Central memory CD8-positive, alpha-beta T cell (primary cell): Measurements from ENCODE around the gene LMAN1L.
"Not testable (repeated sequence)": the region's sequence is repeated elsewhere in the genome, so short reads cannot be mapped to it uniquely, and the experiment has no call there.

Source experiments
- ATAC-seq: fragments of 150-1000 bp; cut with Tn5 transposase; replicated peaks from 2 replicates; pipeline ENCODE4 v1.10.0; 2022; ENCODE audit warnings: mild to moderate bottlenecking, moderate FRiP score, moderate number of reproducible peaks; ENCODE audit not compliant: poor library complexity, severe bottlenecking; ENCODE audit errors: extremely low read depth
- DNase-seq, 2 donors: peaks; one replicate each; pipeline ENCODE4 v3.0.0; 2021; ENCODE audit warnings: low spot score in 2 of 2
- H3K27ac Mint-ChIP-seq: one replicate; pipeline ENCODE4 v1.8.0; 2022; ENCODE audit warnings: low read depth, mild to moderate bottlenecking, moderate library complexity, mixed read lengths
- H3K27me3 Mint-ChIP-seq: one replicate; pipeline ENCODE4 v1.8.0; 2022; ENCODE audit warnings: mixed read lengths
- H3K36me3 Mint-ChIP-seq: one replicate; pipeline ENCODE4 v1.8.0; 2022; ENCODE audit warnings: mild to moderate bottlenecking, moderate library complexity, mixed read lengths; ENCODE audit not compliant: insufficient read depth
- H3K4me1 Mint-ChIP-seq: one replicate; pipeline ENCODE4 v1.8.0; 2022; ENCODE audit warnings: mixed read lengths
- H3K4me3 Mint-ChIP-seq: one replicate; pipeline ENCODE4 v1.8.0; 2022; ENCODE audit warnings: mild to moderate bottlenecking, moderate library complexity, mixed read lengths
- H3K9me3 Mint-ChIP-seq: one replicate; pipeline ENCODE4 v1.8.0; 2022; ENCODE audit warnings: mixed read lengths

LMAN1L gene

GRCh38 chr15:74784426-74785193, 28.0 kb upstream of the LMAN1L start:
- Mint-ChIP-seq H3K27ac (peak overlapping the region; percentile 93), H3K4me1 (peaks cover 84% of the 10 kb centered on the region), H3K27me3 (no peaks in the 10 kb centered on the region), H3K4me3 (peak overlapping the region; percentile 79), H3K36me3 (peaks cover 53% of the 10 kb centered on the region), H3K9me3 (no peaks in the 10 kb centered on the region)
- DNase-seq = no peak
- no peak for ATAC-seq

- DNase-seq (no peak), ATAC-seq (no peak)
- Mint-ChIP-seq H3K4me3 (peak overlapping the region; percentile 79), H3K27ac (peak overlapping the region; percentile 93), H3K9me3 (no peaks in the 10 kb centered on the region), H3K36me3 (peaks cover 55% of the 10 kb centered on the region), H3K4me1 (peaks cover 81% of the 10 kb centered on the region), H3K27me3 (no peaks in the 10 kb centered on the region)
These were observed 27.2 kb upstream of the LMAN1L start for GRCh38 chr15:74785194-74786032.

GRCh38 chr15:74786081-74786480, 26.6 kb upstream of the LMAN1L start:
- H3K27me3 Mint-ChIP-seq = not testable (repeated sequence)

GRCh38 chr15:74786551-74787165, 26.0 kb upstream of the LMAN1L start:
- Mint-ChIP-seq H3K4me3 (peak overlapping the region; percentile 79), H3K9me3 (no peaks in the 10 kb centered on the region), H3K27me3 (no peaks in the 10 kb centered on the region), H3K36me3 (peaks cover 51% of the 10 kb centered on the region), H3K4me1 (peaks cover 81% of the 10 kb centered on the region), H3K27ac (peak overlapping the region; percentile 93)
- no peak for ATAC-seq
- DNase-seq = no peak

More at GRCh38 chr15:74786081-74786480, 26.6 kb upstream of the LMAN1L start:
- H3K36me3 Mint-ChIP-seq = peaks cover 55% of the 10 kb centered on the region
- not testable (repeated sequence) for H3K9me3 Mint-ChIP-seq, DNase-seq, ATAC-seq
- peak overlapping the region; percentile 79 for H3K4me3 Mint-ChIP-seq
- peak overlapping the region; percentile 93 for H3K27ac Mint-ChIP-seq
- peaks cover 81% of the 10 kb centered on the region for H3K4me1 Mint-ChIP-seq

- Mint-ChIP-seq H3K4me1 (peaks cover 88% of the 10 kb centered on the region), H3K27me3 (no peaks in the 10 kb centered on the region), H3K9me3 (no peaks in the 10 kb centered on the region), H3K4me3 (peak overlapping the region; percentile 79), H3K27ac (peak overlapping the region; percentile 93), H3K36me3 (peaks cover 53% of the 10 kb centered on the region)
- DNase-seq = peak; percentile 78 to 91
- peak; percentile 79 for ATAC-seq
These were observed 25.2 kb upstream of the LMAN1L start for GRCh38 chr15:74787251-74788041.

GRCh38 chr15:74788042-74788682, 24.5 kb upstream of the LMAN1L start:
- peak overlapping the region; percentile 93 for H3K27ac Mint-ChIP-seq
- H3K4me3 Mint-ChIP-seq = peak overlapping the region; percentile 79
- H3K27me3 Mint-ChIP-seq = no peaks in the 10 kb centered on the region
- no peaks in the 10 kb centered on the region for H3K9me3 Mint-ChIP-seq
- peaks cover 47% of the 10 kb centered on the region for H3K36me3 Mint-ChIP-seq
- peaks cover 89% of the 10 kb centered on the region for H3K4me1 Mint-ChIP-seq
- no peak for ATAC-seq
- DNase-seq = no peak

- peak; percentile 28 to 55 for DNase-seq
- Mint-ChIP-seq H3K36me3 (peaks cover 44% of the 10 kb centered on the region), H3K27ac (peak overlapping the region; percentile 93), H3K4me3 (peak overlapping the region; percentile 79), H3K4me1 (peaks cover 83% of the 10 kb centered on the region), H3K9me3 (no peaks in the 10 kb centered on the region), H3K27me3 (no peaks in the 10 kb centered on the region)
- ATAC-seq = peak; percentile 23
These were observed 23.9 kb upstream of the LMAN1L start for GRCh38 chr15:74788683-74789151.

GRCh38 chr15:74789171-74789631, 23.4 kb upstream of the LMAN1L start:
- H3K27me3 Mint-ChIP-seq = no peaks in the 10 kb centered on the region
- peaks cover 44% of the 10 kb centered on the region for H3K36me3 Mint-ChIP-seq
- DNase-seq (no peak), ATAC-seq (no peak)
- H3K4me3 Mint-ChIP-seq = peak overlapping the region; percentile 79
- peaks cover 82% of the 10 kb centered on the region for H3K4me1 Mint-ChIP-seq
- H3K9me3 Mint-ChIP-seq = no peaks in the 10 kb centered on the region
- peak overlapping the region; percentile 93 for H3K27ac Mint-ChIP-seq

- Mint-ChIP-seq H3K27ac (peak overlapping the region; percentile 93), H3K4me1 (peaks cover 79% of the 10 kb centered on the region), H3K27me3 (no peaks in the 10 kb centered on the region), H3K9me3 (no peaks in the 10 kb centered on the region), H3K4me3 (peak overlapping the region; percentile 79), H3K36me3 (peaks cover 44% of the 10 kb centered on the region)
- DNase-seq (no peak), ATAC-seq (no peak)
These were observed 22.9 kb upstream of the LMAN1L start for GRCh38 chr15:74789741-74790079.

- Mint-ChIP-seq H3K4me1 (peaks cover 79% of the 10 kb centered on the region), H3K9me3 (no peaks in the 10 kb centered on the region), H3K36me3 (peaks cover 41% of the 10 kb centered on the region), H3K4me3 (peak overlapping the region; percentile 79), H3K27me3 (no peaks in the 10 kb centered on the region), H3K27ac (peak overlapping the region; percentile 93)
- DNase-seq (no peak), ATAC-seq (no peak)
These were observed 22.3 kb upstream of the LMAN1L start for GRCh38 chr15:74790080-74790916.

GRCh38 chr15:74791007-74791406, 21.6 kb upstream of the LMAN1L start:
- DNase-seq (no peak), ATAC-seq (no peak)
- Mint-ChIP-seq H3K4me1 (peaks cover 78% of the 10 kb centered on the region), H3K36me3 (peaks cover 36% of the 10 kb centered on the region), H3K9me3 (no peaks in the 10 kb centered on the region), H3K4me3 (peak overlapping the region; percentile 79), H3K27ac (peak overlapping the region; percentile 93), H3K27me3 (no peaks in the 10 kb centered on the region)
